Measurements from ENCODE around the gene UBE2J2. TPM values are rescaled to one million over a fixed set of nuclear protein-coding genes. Genes with fewer than 3 reads are reported as not detected.

The UBE2J2 gene
- total RNA-seq, 1 donor from 2014 or later: 89.9 TPM

- Mint-ChIP-seq H3K36me3 (ENCODE audit: low read depth) (peaks cover 76% of the 10 kb centered on the region), H3K4me3 (no peak overlapping the region), H3K4me1 (peaks cover 16% of the 10 kb centered on the region), H3K27ac (no peak overlapping the region), H3K27me3 (no peaks in the 10 kb centered on the region), H3K9me3 (no peaks in the 10 kb centered on the region)
- ChIA-PET POLR2A (interaction anchor here (0.6 kb wide), 1 partner anchor 96 kb away, joined by 3 read pairs; no protein-coding TSS in a partner anchor), CTCF (no interaction called here)
- no peak for ATAC-seq (ENCODE audit: low read depth)
- intact Hi-C loops (cut with micrococcal nuclease): no loop called here
- TF ChIP-seq, protein P1, sequence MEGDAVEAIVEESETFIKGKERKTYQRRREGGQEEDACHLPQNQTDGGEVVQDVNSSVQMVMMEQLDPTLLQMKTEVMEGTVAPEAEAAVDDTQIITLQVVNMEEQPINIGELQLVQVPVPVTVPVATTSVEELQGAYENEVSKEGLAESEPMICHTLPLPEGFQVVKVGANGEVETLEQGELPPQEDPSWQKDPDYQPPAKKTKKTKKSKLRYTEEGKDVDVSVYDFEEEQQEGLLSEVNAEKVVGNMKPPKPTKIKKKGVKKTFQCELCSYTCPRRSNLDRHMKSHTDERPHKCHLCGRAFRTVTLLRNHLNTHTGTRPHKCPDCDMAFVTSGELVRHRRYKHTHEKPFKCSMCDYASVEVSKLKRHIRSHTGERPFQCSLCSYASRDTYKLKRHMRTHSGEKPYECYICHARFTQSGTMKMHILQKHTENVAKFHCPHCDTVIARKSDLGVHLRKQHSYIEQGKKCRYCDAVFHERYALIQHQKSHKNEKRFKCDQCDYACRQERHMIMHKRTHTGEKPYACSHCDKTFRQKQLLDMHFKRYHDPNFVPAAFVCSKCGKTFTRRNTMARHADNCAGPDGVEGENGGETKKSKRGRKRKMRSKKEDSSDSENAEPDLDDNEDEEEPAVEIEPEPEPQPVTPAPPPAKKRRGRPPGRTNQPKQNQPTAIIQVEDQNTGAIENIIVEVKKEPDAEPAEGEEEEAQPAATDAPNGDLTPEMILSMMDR (IDR thresholded peaks at IDR 0.05): no peak
- no peak for DNase-seq
These were observed 16.4 kb downstream of the UBE2J2 start for GRCh38 chr1:1256956-1257871.

GRCh38 chr1:1255611-1256010 is 18.0 kb downstream of the UBE2J2 start:
- Mint-ChIP-seq H3K4me3 (no peak overlapping the region), H3K4me1 (peaks cover 18% of the 10 kb centered on the region), H3K27ac (no peak overlapping the region), H3K36me3 (ENCODE audit: low read depth) (peaks cover 65% of the 10 kb centered on the region), H3K9me3 (no peaks in the 10 kb centered on the region), H3K27me3 (no peaks in the 10 kb centered on the region)
- intact Hi-C loops (cut with micrococcal nuclease): no loop called here
- CTCF ChIA-PET: interaction anchor here (1.1 kb wide), 1 partner anchor 133 kb away, joined by 4 read pairs; no protein-coding TSS in a partner anchor
- POLR2A ChIA-PET: interaction anchor here (0.6 kb wide), 1 partner anchor 47 kb away, joined by 4 read pairs; no protein-coding TSS in a partner anchor
- TF ChIP-seq, protein P1 (IDR thresholded peaks at IDR 0.05): no peak
- no peak for DNase-seq
- ATAC-seq (ENCODE audit: low read depth): no peak

DNA sequence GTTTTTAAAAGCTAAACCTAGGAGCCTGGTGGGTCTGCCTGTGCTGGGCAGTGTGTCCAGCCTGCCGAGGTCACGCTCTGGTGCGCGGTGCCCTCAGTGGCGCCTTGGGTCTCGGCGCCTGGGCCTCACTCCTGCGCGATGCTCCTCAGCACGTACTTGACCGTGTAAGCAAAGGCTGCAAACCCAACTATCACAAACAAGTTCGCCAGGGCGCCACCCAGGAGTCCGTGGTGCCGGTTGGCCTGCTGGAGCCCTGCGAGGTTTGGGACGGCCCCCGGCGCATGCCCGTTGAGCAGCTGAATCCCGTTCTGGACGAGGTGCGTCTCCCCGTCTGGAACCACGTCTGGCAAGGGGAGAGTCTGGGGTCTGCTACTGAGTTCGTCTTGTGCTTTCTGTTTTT is 18.6 kb downstream of the UBE2J2 start:
- Mint-ChIP-seq H3K27ac (no peak overlapping the region), H3K9me3 (no peaks in the 10 kb centered on the region), H3K4me3 (no peak overlapping the region), H3K27me3 (no peaks in the 10 kb centered on the region), H3K4me1 (peaks cover 17% of the 10 kb centered on the region), H3K36me3 (ENCODE audit: low read depth) (peaks cover 59% of the 10 kb centered on the region)
- POLR2A ChIA-PET: interaction anchor here (0.6 kb wide), 1 partner anchor 48 kb away, joined by 4 read pairs; no protein-coding TSS in a partner anchor
- CTCF ChIA-PET: interaction anchor here (1.1 kb wide), 1 partner anchor 132 kb away, joined by 4 read pairs; no protein-coding TSS in a partner anchor
- ATAC-seq (ENCODE audit: low read depth): no peak
- TF ChIP-seq, protein P1 (IDR thresholded peaks at IDR 0.05): no peak
- no peak for DNase-seq
- intact Hi-C loops (cut with micrococcal nuclease): no loop called here

DNA sequence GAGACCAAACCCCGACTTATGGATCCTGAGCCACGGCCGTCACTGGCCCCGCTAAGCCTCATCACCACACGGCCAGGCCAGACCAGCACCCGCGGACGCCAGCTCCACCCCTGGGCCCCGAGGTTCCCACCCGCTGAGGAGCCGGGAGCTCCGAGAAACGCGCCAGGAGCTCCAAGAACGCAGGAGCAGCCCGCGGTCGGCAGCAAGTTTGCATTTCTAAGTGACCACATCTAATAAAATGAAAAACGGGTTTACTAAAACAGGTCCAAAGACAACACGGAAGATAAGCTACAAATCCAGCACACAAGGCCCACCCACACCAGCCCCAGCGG is 19.0 kb downstream of the UBE2J2 start:
- no peaks in the 10 kb centered on the region for H3K27me3 Mint-ChIP-seq
- POLR2A ChIA-PET: no interaction called here
- no peak overlapping the region for H3K27ac Mint-ChIP-seq
- H3K36me3 Mint-ChIP-seq (ENCODE audit: low read depth): peaks cover 55% of the 10 kb centered on the region
- DNase-seq: no peak
- intact Hi-C loops (cut with micrococcal nuclease): no loop called here
- CTCF ChIA-PET: interaction anchor here (1.1 kb wide), 1 partner anchor 132 kb away, joined by 4 read pairs; no protein-coding TSS in a partner anchor
- H3K4me1 Mint-ChIP-seq: peaks cover 17% of the 10 kb centered on the region
- TF ChIP-seq, protein P1 (IDR thresholded peaks at IDR 0.05): no peak
- H3K4me3 Mint-ChIP-seq: no peak overlapping the region
- no peak for ATAC-seq (ENCODE audit: low read depth)
- H3K9me3 Mint-ChIP-seq: no peaks in the 10 kb centered on the region

DNA sequence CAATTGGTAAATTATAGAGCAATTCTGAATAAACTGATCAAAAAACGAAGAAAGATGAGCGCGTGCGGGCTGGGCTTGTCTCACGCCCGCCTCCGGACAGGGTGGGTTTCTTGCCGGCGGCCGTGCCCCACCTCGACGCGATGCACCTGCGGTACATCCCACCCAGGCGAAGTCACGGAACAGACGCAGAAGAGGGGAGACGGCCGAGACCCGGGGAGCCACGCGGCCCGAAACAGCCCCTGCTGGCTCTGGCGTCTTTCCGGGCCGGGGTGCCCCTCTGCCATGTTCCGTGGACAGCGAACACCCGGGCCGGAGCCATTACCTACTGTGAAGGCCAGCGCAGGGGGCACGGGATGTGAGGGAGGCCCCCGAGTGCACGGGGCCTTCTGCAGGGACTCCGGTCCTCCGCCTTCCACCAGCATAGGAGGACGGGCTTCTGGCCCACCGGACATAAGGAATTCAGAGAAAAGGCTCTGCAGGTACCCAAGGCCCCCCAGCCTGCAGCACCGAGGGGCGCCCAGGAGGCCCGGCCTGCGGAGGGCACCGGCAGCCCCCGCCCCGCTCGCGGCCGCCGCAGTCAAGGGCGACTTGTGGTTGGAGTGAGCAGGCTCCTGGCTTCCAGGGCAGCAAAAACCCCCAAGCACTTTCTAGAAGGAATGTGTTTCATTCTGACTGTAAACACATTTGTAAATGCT is 19.5 kb downstream of the UBE2J2 start:
- no peak for ATAC-seq (ENCODE audit: low read depth)
- Mint-ChIP-seq H3K9me3 (no peaks in the 10 kb centered on the region), H3K4me3 (no peak overlapping the region), H3K27ac (no peak overlapping the region), H3K4me1 (peaks cover 19% of the 10 kb centered on the region), H3K27me3 (no peaks in the 10 kb centered on the region), H3K36me3 (ENCODE audit: low read depth) (peaks cover 51% of the 10 kb centered on the region)
- TF ChIP-seq, protein P1 (IDR thresholded peaks at IDR 0.05): no peak
- CTCF ChIA-PET: no interaction called here
- intact Hi-C loops (cut with micrococcal nuclease): no loop called here
- DNase-seq: no peak
- POLR2A ChIA-PET: no interaction called here

Data from activated B cell treated with CpG ODN at 0.5 μM for 24 hours (primary cell).